Hippocampal formation (tissue), 2 donors: ENCODE results near the gene DHODH.
A peak's percentile ranks its signal among the peaks of the same experiment; 100 is the strongest.
"Not testable (repeated sequence)": the region's sequence is repeated elsewhere in the genome, so short reads cannot be mapped to it uniquely, and the experiment has no call there.

ENCODE experiments used
- DNase-seq, 2 donors: peaks; one replicate each; lab custom pipeline; 2025; lab: John Stamatoyannopoulos, UW

DHODH gene

DNA sequence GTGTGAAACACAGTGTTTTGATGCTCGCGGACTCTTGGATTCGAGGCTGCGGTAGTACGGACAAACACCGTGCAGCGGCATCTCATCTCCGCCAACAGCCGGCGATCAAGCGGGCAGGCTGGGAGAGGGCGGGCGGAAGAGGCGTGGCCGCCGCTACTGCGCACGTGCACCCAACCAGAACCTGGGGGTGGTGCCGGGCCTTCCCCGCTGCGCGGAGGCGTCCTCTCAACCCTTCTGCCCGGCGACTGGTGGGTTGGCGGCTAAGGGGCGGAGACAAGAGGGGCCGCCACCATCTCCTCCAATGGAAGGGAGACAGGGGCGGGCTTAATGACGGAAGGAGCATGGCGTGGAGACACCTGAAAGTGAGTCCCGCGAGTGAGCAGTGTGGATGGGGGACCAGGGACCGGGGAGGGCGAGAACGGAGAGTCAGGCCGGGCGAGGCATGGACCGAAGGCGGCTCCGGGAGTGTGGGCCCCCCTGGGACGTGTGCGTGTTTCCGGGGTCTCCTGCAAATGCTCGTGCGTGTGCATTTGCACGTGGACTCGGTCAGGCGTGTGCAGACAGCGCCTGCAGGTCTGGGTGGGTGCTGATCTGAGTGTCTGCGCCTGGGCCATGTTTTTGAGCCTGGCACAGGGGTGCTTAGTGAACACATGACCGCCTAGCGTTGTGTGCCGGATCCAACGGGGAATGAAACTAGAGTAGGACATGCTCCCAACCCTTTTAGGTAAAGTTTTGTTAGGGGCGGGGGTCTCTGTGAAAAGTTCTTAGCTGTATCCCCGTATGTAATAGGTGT, at the start of gene DHODH:
Gene DHODH, plus strand, starts transcription at position 321 of the 793 bp plus-strand sequence. Its CDS starts 21 bp downstream, at position 342.
- peak; percentile 96 to 98 for DNase-seq

DNA sequence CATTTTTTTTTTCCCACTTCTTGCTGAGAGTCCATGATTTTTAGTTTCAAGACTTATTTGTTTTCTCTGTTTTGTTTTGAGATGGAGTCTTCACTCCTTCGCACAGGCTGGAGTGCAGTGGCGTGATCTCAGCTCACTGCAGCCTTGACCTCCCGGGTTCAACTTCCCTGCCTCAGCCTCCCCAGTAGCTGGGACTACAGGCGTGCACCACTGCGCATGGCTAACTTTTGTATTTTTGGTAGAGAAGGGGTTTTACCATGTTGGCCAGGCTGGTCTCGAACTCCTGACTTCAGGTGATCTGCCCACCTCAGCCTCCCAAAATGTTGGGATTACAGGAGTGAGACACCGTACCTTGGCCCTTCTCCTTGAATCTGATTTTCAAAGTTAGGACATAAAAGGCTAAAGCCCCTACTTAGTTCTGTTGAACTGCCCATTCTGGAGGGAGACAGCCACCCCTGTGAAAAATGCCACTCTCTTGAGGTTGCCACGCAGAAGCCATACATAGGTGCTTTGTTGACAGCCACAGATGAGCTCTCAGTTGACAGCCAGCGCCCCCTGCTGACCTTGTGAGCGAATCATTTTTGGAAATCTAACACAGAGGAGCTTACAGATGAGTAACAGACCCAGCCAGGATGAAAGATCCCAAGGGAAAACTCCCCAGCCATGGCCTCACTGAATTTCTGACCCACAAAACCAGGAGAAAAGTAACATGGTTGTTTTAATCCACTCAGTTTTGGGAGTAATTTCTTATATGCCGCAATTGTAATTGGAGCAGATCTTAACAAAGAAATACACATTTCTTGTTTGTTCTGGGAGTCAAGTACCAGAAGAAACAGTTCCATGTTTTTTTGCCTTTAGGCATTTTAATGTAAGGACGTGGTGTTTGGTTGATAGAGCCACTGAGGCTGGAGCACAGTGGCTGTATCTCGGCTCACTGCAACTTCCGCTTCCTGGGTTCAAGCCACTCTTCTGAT, 47.2 kb upstream of the DHODH start:
- DNase-seq = peak; percentile 50 to 80

GRCh38 chr16:71963125-71963875, 45.2 kb upstream of the DHODH start:
- no peak for DNase-seq

DNA sequence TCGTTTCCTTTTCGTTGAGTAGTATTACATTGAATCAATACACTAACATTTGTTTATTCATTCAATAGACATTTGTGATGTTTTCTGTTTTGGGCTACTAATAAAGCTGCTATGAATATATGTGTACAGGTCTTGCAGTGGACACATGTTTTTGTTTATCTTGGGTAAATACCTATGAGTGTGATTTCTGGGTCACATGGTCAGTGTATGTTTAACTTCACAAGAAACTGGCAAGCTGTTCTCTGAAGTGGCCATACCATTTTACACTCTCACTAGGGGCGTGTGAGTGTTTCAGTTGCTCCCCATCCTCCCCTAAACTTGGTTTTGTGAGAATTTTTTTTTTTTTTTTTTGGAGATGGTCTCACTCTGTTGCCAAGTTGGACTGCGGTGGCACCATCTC, 43.3 kb upstream of the DHODH start:
- DNase-seq = no peak

GRCh38 chr16:71966932-71967331, 41.6 kb upstream of the DHODH start:
- DNase-seq = no peak

DNA sequence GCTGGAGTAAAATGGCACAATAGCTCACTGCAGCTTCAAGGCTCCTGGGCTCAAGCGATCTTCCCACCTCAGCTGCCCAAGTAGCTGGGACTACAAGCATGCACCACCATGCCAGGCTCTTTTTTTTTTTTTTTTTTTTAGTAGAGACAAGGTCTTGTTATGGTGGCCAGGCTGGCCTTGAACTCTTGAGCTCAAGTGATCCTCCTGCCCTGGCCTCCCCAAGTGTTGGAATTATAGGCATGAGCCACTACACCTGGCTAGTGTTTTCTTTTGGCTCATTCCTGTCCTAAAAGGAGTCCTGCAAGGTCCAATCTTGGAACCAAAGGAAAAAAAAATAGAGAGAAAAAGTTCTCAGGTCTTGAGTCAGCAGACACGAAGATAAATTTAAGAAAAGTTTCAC, 39.2 kb upstream of the DHODH start:
- DNase-seq = no peak

GRCh38 chr16:71971571-71971970, 37.0 kb upstream of the DHODH start:
- no peak for DNase-seq

GRCh38 chr16:71972356-71972755, 36.2 kb upstream of the DHODH start:
- no peak for DNase-seq

DNA sequence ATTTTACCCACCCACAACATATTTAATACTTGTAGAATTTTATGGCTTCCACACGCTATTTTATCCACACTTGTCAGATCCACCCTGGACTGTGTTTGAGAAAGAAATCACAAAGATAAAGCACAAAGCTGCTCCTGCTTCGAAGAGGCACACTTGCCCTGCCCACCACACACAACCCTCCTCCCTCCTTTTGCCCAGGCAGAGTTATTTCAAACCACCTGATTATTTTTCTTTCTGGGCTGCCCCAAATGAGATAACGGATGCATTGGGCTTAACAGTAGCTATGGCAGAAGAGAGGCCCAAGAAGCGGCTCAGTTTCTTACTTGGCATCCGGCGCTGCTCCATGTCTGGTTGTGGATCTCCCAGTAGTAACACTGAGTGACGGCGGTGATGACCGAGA, 35.5 kb upstream of the DHODH start:
- no peak for DNase-seq

DNA sequence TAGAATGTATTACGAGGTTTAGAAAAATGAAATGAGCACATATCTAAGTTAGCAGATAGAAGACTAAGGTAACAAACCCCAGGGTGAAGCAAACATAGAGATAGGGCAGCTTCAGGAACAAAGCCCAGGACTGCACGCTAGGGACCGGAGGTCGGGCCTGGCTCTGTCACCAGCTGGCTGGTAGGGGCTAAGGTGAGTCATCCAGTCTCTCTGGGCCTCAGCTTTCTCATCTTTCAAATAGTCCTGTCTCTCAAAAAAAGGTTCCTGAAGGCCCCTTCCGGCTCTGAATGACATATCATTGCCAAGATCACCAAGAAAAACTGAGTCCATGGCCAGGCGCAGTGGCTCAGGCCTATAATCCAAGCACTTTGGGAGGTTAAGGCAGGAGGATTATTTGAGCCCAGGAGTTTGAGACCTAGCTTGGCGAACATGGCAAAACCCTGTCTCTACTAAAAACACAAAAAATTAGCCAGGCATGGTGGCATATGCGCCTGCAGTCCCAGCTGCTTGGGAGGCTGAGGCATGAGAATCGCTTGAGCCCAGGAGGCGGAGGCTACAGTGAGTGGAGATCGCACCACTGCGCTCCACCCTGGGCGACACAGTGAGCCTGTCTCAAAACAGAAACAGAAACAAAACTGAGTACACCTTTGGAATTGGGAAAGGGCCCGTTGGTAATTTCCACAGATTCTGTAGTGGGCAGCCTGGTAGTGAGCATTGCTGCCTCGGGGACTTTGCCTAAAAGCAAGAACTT, 34.3 kb upstream of the DHODH start:
- DNase-seq = no peak

DNA sequence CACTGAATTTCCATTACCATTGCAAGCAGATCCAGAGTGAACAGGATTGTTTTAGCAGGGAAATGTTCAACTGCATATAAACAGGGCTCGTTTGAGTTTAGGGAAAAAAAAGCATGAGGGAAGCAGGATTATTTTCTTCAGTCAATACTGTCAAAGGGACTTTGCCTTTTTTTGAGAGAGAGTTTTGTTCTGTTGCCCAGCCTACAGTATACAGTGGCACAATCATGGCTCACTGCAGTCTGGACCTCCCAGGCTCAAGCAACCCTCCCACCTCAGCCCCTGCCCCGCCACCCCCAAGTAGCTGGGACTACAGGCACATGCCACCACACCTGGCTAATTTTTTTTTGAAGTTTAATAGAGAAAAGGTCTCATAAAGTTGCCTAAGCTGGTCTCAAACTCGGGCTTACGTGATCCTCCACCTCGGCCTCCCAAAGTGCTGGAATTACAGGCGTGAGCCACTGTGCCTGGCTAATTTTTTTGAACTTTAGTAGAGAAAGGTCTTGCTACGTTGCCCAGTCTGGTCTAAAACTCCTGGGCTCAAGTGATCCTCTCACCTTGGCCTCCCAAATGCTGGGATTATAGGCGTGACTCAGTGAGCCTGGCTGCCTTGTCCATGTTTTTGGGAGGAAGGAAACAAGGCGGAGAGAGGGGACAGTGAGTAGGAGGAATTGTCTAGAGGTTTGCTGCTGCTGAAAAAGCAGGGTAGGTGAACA, 23.1 kb upstream of the DHODH start:
- DNase-seq = no peak

- no peak for DNase-seq
These were observed 22.4 kb upstream of the DHODH start for GRCh38 chr16:71986131-71986530.

DNA sequence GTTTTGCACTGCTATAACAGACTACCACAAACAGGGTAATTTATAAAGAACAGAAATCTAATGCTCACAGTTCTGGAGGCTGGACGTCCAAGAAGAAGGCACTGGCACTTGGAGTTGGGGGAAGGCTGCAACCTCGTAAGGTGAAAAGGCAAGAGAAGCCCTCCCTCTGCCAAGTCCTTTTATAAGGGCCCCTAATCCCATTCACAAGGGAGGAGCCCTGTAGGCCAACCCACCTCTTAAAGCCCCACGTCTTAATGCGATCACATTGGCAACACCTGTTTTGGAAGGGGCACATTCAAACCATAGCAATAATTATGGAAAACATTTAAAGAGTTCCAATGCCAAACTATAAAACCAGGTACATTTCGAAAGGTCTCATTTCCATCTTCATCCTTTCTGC, 13.5 kb upstream of the DHODH start:
- no peak for DNase-seq

- not testable (repeated sequence) for DNase-seq
These were observed 11.0 kb upstream of the DHODH start for GRCh38 chr16:71997578-71997977.

DNA sequence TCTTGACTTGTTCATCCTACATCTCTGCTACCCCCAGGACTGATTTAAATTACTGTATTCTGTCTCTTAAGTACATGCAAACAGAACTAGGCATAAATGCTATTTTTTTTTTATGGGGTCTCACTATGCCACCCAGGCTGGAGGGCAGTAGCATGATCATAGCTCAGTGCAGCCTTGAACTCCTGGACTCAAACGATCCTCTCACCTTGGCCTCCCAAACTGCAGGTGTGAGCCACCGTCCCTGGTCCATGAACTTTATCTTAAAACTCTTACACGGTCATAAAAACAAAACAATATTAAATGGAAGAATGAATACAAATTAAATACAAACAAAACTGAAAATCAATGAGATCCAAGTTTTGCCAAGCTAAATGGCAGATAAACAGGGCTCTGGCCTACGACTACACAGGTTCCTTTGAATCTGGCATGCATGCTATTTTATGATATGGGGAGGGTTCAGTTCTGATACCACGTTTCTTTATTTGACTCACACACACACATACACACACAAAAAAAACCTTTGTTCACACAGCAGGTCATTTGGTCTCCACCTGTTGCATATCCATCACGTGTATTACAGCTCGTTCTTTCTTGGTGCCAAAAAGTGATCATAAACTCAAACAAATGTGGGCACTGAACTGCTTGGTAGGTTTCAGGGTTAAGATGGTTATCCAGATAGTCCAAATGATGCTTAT, 7.2 kb upstream of the DHODH start:
- DNase-seq = no peak

- DNase-seq = no peak
These were observed 5.9 kb upstream of the DHODH start for GRCh38 chr16:72002619-72003018.

DNA sequence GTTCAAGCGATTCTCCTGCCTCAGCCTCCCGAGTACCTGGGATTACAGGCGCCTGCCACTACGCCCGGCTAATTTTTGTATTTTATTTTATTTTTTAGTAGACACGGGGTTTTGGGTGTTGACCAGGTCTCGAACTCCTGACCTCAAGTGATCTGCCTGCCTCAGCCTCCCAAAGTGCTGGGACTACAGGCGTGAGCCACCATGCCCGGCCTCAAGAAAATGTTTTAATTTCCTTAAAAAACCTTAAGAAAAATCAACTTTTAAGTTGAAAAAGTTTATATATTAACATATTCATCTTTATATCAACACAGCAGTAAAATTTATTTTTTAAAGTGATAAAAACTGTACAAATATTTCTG, 500 bp upstream of the DHODH start:
- DNase-seq = not testable (repeated sequence)

DNA sequence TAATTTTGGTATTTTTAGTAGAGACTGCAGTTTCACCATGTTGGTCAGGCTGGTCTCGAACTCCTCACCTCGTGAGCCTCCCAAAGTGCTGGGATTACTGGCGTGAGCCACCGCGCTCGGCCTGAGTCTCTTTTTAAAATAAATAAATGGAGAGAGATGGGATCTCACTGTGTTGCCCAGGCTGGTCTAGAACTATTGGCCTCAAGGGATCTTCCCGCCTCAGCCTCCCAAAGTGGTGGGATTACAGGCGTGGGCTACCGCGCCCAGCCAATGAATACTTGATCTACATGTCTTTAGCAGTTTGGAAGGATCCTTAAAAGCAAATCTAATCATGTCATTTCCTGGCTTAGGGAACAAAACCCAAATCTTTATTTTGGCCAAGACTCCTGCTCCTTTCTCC, 1.2 kb downstream of the DHODH start:
- no peak for DNase-seq

DNA sequence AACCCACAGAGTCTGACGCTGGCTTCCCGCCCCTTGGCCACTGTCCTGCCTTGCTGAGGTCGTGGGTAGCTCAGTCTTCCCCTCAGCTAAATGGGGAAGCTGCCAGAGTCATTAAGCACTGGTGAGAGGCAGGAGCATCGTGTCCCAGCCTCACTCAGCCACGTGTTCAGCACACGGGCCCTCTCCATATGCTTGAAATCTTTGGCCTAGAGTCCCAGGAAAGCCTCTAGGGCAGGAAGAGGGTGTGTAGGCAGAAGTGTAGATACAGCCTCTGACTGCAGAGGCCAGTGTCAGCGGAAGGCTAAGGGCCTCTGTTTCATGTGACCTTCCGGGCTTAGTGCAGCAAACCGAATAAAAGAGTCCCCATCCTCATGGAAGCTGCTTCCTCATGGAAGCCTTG, 4.1 kb downstream of the DHODH start:
- no peak for DNase-seq

- DNase-seq = no peak
These were observed 4.8 kb downstream of the DHODH start for GRCh38 chr16:72013389-72013788.
